Activated naive CD4-positive, alpha-beta T cell treated with anti-CD3 and anti-CD28 coated beads, Interleukin-2, amount 50 U/mL, for 24 hours (primary cell): ENCODE data around the gene SKI.

Experiments
- H3K27ac Mint-ChIP-seq: one replicate; pipeline ENCODE4 v1.8.0; 2021; ENCODE audit warnings: mild to moderate bottlenecking, mixed read lengths
- H3K27me3 Mint-ChIP-seq: one replicate; pipeline ENCODE4 v1.8.0; 2021; ENCODE audit warnings: mixed read lengths
- H3K36me3 Mint-ChIP-seq: one replicate; pipeline ENCODE4 v1.8.0; 2021; ENCODE audit warnings: mixed read lengths
- H3K4me1 Mint-ChIP-seq: one replicate; pipeline ENCODE4 v1.8.0; 2021; ENCODE audit warnings: mixed read lengths
- H3K4me3 Mint-ChIP-seq: one replicate; pipeline ENCODE4 v1.8.0; 2021; ENCODE audit warnings: mild to moderate bottlenecking, mixed read lengths
- H3K9me3 Mint-ChIP-seq: one replicate; pipeline ENCODE4 v1.8.0; 2021; ENCODE audit warnings: mixed read lengths

SKI gene

GRCh38 chr1:2189459-2190425 is 38.4 kb upstream of the SKI start:
- H3K27ac Mint-ChIP-seq, result peak overlapping the region; percentile 35
- no peaks in the 10 kb centered on the region for H3K9me3 Mint-ChIP-seq
- H3K4me3 Mint-ChIP-seq, result peak overlapping the region; percentile 77
- peaks cover 12% of the 10 kb centered on the region for H3K4me1 Mint-ChIP-seq
- no peaks in the 10 kb centered on the region for H3K27me3 Mint-ChIP-seq
- H3K36me3 Mint-ChIP-seq, result no peaks in the 10 kb centered on the region

- H3K27ac Mint-ChIP-seq, result peak overlapping the region; percentile 30
- H3K4me1 Mint-ChIP-seq, result peaks cover 12% of the 10 kb centered on the region
- no peaks in the 10 kb centered on the region for H3K36me3 Mint-ChIP-seq
Measured at GRCh38 chr1:2190491-2190976, 37.6 kb upstream of the SKI start.

GRCh38 chr1:2192031-2192995 is 35.8 kb upstream of the SKI start:
- H3K4me3 Mint-ChIP-seq, result peak overlapping the region; percentile 15
- H3K4me1 Mint-ChIP-seq, result peaks cover 12% of the 10 kb centered on the region
- no peaks in the 10 kb centered on the region for H3K36me3 Mint-ChIP-seq
- H3K27ac Mint-ChIP-seq, result peak overlapping the region; percentile 17
- H3K27me3 Mint-ChIP-seq, result no peaks in the 10 kb centered on the region
- H3K9me3 Mint-ChIP-seq, result no peaks in the 10 kb centered on the region

More at GRCh38 chr1:2190491-2190976, 37.6 kb upstream of the SKI start:
- Mint-ChIP-seq H3K27me3 (no peaks in the 10 kb centered on the region), H3K4me3 (peak overlapping the region; percentile 51), H3K9me3 (no peaks in the 10 kb centered on the region)

- no peaks in the 10 kb centered on the region for H3K9me3 Mint-ChIP-seq
- no peaks in the 10 kb centered on the region for H3K27me3 Mint-ChIP-seq
- H3K36me3 Mint-ChIP-seq, result no peaks in the 10 kb centered on the region
- peak overlapping the region; percentile 77 for H3K4me3 Mint-ChIP-seq
- H3K4me1 Mint-ChIP-seq, result peaks cover 21% of the 10 kb centered on the region
- H3K27ac Mint-ChIP-seq, result peak overlapping the region; percentile 35
Measured at GRCh38 chr1:2193514-2194281, 34.4 kb upstream of the SKI start.

GRCh38 chr1:2194319-2194897 is 33.7 kb upstream of the SKI start, which contains the start of gene FAAP20:
TSS of gene FAAP20 (minus strand) at chr1:2194772. CDS start at chr1:2194749, 23 bp downstream.
- Mint-ChIP-seq H3K4me1 (peaks cover 24% of the 10 kb centered on the region), H3K9me3 (no peaks in the 10 kb centered on the region), H3K27me3 (no peaks in the 10 kb centered on the region), H3K4me3 (peak within 1 kb of the TSS; percentile 84), H3K36me3 (no peaks in the 10 kb centered on the region), H3K27ac (peak within 1 kb of the TSS; percentile 80)

GRCh38 chr1:2194898-2195673 is 33.0 kb upstream of the SKI start:
- Mint-ChIP-seq H3K9me3 (no peaks in the 10 kb centered on the region), H3K27me3 (no peaks in the 10 kb centered on the region), H3K4me1 (peaks cover 29% of the 10 kb centered on the region), H3K27ac (peak overlapping the region; percentile 80), H3K4me3 (peak overlapping the region; percentile 84), H3K36me3 (no peaks in the 10 kb centered on the region)

- Mint-ChIP-seq H3K4me3 (no peak overlapping the region), H3K27ac (no peak overlapping the region), H3K4me1 (peaks cover 29% of the 10 kb centered on the region), H3K9me3 (no peaks in the 10 kb centered on the region), H3K36me3 (no peaks in the 10 kb centered on the region), H3K27me3 (no peaks in the 10 kb centered on the region)
Measured at GRCh38 chr1:2195785-2196184, 32.3 kb upstream of the SKI start.

GRCh38 chr1:2196901-2197638 is 31.0 kb upstream of the SKI start:
- H3K27ac Mint-ChIP-seq, result no peak overlapping the region
- H3K4me1 Mint-ChIP-seq, result peaks cover 25% of the 10 kb centered on the region
- H3K36me3 Mint-ChIP-seq, result no peaks in the 10 kb centered on the region
- no peaks in the 10 kb centered on the region for H3K9me3 Mint-ChIP-seq
- no peak overlapping the region for H3K4me3 Mint-ChIP-seq
- no peaks in the 10 kb centered on the region for H3K27me3 Mint-ChIP-seq

- Mint-ChIP-seq H3K27ac (no peak overlapping the region), H3K36me3 (no peaks in the 10 kb centered on the region), H3K4me1 (peaks cover 23% of the 10 kb centered on the region), H3K9me3 (no peaks in the 10 kb centered on the region), H3K27me3 (no peaks in the 10 kb centered on the region), H3K4me3 (no peak overlapping the region)
Measured at GRCh38 chr1:2197707-2198165, 30.4 kb upstream of the SKI start.

- Mint-ChIP-seq H3K4me1 (peaks cover 21% of the 10 kb centered on the region), H3K9me3 (no peaks in the 10 kb centered on the region), H3K27ac (peak overlapping the region; percentile 89), H3K4me3 (peak overlapping the region; percentile 89), H3K36me3 (no peaks in the 10 kb centered on the region), H3K27me3 (no peaks in the 10 kb centered on the region)
Measured at GRCh38 chr1:2198571-2198970, 29.5 kb upstream of the SKI start.

- peak overlapping the region; percentile 89 for H3K27ac Mint-ChIP-seq
- H3K36me3 Mint-ChIP-seq, result no peaks in the 10 kb centered on the region
- peak overlapping the region; percentile 89 for H3K4me3 Mint-ChIP-seq
- no peaks in the 10 kb centered on the region for H3K9me3 Mint-ChIP-seq
- H3K4me1 Mint-ChIP-seq, result peaks cover 21% of the 10 kb centered on the region
- no peaks in the 10 kb centered on the region for H3K27me3 Mint-ChIP-seq
Measured at GRCh38 chr1:2199042-2199810, 28.9 kb upstream of the SKI start.

- peaks cover 21% of the 10 kb centered on the region for H3K4me1 Mint-ChIP-seq
- H3K4me3 Mint-ChIP-seq, result no peak overlapping the region
- H3K36me3 Mint-ChIP-seq, result no peaks in the 10 kb centered on the region
Measured at GRCh38 chr1:2200308-2200943, 27.7 kb upstream of the SKI start.

More at GRCh38 chr1:2200308-2200943, 27.7 kb upstream of the SKI start:
- Mint-ChIP-seq H3K27me3 (no peaks in the 10 kb centered on the region), H3K27ac (no peak overlapping the region), H3K9me3 (no peaks in the 10 kb centered on the region)
